Tibial nerve (tissue), 4 donors: ENCODE measurements around the gene SH3RF3. TPM values are rescaled to one million over a fixed set of nuclear protein-coding genes. Genes with fewer than 3 reads are reported as not detected.

Experiments
- DNase-seq, 2 donors: peaks; one replicate each; pipeline ENCODE4 v3.0.0-alpha.2; 2019; ENCODE audit warnings: low spot score in 2 of 2
- H3K27ac ChIP-seq, 4 donors: fragments of 200-600 bp; sonication (generic) in 3 of 4; one replicate each; pipeline ENCODE4 v1.5.1; 2017 to 2019; ENCODE audit warnings: mild to moderate bottlenecking in 1 of 4
- H3K27me3 ChIP-seq, 2 donors: fragments of 200-600 bp; sonication (generic) in 1 of 2; one replicate each; pipeline versions ENCODE4 v1.5.1 to v1.6.0; 2017 to 2019
- H3K36me3 ChIP-seq, 3 donors: fragments of 200-600 bp; sonication (generic); one replicate each; pipeline ENCODE4 v1.5.1; 2018 to 2019
- H3K4me1 ChIP-seq, 4 donors: fragments of 200-600 bp; sonication (generic) in 3 of 4; one replicate each; pipeline ENCODE4 v1.5.1; 2017 to 2019
- H3K4me3 ChIP-seq, 4 donors: fragments of 200-600 bp; sonication (generic) in 3 of 4; one replicate each; pipeline ENCODE4 v1.5.1; 2017 to 2019; ENCODE audit warnings: mild to moderate bottlenecking in 1 of 4, moderate library complexity in 1 of 4
- H3K9me3 ChIP-seq, 4 donors: fragments of 200-600 bp; sonication (generic) in 3 of 4; one replicate each; pipeline ENCODE4 v1.5.1; 2017 to 2019
- CTCF ChIP-seq, 5 experiments: fragments of 200-600 bp in 3 of 5; fragments of 450-650 bp in 2 of 5; sonication (generic) in 3 of 5; IDR thresholded peaks; one replicate each; pipeline ENCODE4 v1.5.1; 2016 to 2019; ENCODE audit warnings: antibody characterized with exemption in 5 of 5, mild to moderate bottlenecking in 3 of 5, moderate library complexity in 2 of 5
- EP300 ChIP-seq, 2 donors: sonication (generic); formaldehyde crosslinking; IDR thresholded peaks; one replicate each; pipeline ENCODE4 v1.6.1; 2017; ENCODE audit warnings: antibody characterized with exemption in 2 of 2, mild to moderate bottlenecking in 1 of 2
- POLR2A ChIP-seq, 2 donors: fragments of 450-650 bp; IDR thresholded peaks; one replicate each; pipeline ENCODE4 v1.6.1; 2017; ENCODE audit warnings: antibody characterized with exemption in 2 of 2, mild to moderate bottlenecking in 2 of 2, moderate library complexity in 2 of 2
- WGBS, 2 donors: methylation state at CpG; one replicate each; pipeline ENCODE4 v1.1.5; 2018; 5-methylcytosine and 5-hydroxymethylcytosine counted together
- total RNA-seq, 4 donors: library from RNA; depleted of rRNA; stranded (reverse); fragments of >200 nt; gene quantifications; one replicate each; pipeline ENCODE4 v1.1.0, GENCODE V29; 2016

The SH3RF3 gene
- total RNA-seq, 4 donors from 2014 or later: 6.9 to 18.0 (median 11.4) TPM

GRCh38 chr2:109408043-109408335, 279.0 kb downstream of the SH3RF3 start:
- H3K27ac ChIP-seq: no peak overlapping the region
- TF ChIP-seq EP300 (IDR thresholded peaks at IDR 0.05) (no peak), POLR2A (IDR thresholded peaks at IDR 0.05) (no peak), CTCF (IDR thresholded peaks at IDR 0.05) (no peak)
- H3K9me3 ChIP-seq: no peaks in the 10 kb centered on the region
- 90 to 92% methylated on average over 4 of the region's 4 CpGs for WGBS, 2 donors
- no peak overlapping the region for H3K4me3 ChIP-seq
- no peaks in the 10 kb centered on the region for H3K36me3 ChIP-seq
- no peak for DNase-seq
- peaks cover 0 to 22% (median 0%) of the 10 kb centered on the region in 4 donors for H3K4me1 ChIP-seq
- no peaks in the 10 kb centered on the region for H3K27me3 ChIP-seq

- no peaks in the 10 kb centered on the region for H3K36me3 ChIP-seq
- no peak overlapping the region for H3K27ac ChIP-seq
- H3K4me3 ChIP-seq: no peak overlapping the region
- TF ChIP-seq EP300 (IDR thresholded peaks at IDR 0.05) (no peak), CTCF (IDR thresholded peaks at IDR 0.05) (no peak), POLR2A (IDR thresholded peaks at IDR 0.05) (no peak)
- no peak for DNase-seq
- WGBS, 2 donors: 70 to 82% methylated on average over 13 of the region's 13 CpGs
- peaks cover 0 to 22% (median 0%) of the 10 kb centered on the region in 4 donors for H3K4me1 ChIP-seq
- H3K9me3 ChIP-seq: no peaks in the 10 kb centered on the region
- H3K27me3 ChIP-seq: no peaks in the 10 kb centered on the region
These were observed 280.5 kb downstream of the SH3RF3 start for GRCh38 chr2:109409321-109410038.

DNA sequence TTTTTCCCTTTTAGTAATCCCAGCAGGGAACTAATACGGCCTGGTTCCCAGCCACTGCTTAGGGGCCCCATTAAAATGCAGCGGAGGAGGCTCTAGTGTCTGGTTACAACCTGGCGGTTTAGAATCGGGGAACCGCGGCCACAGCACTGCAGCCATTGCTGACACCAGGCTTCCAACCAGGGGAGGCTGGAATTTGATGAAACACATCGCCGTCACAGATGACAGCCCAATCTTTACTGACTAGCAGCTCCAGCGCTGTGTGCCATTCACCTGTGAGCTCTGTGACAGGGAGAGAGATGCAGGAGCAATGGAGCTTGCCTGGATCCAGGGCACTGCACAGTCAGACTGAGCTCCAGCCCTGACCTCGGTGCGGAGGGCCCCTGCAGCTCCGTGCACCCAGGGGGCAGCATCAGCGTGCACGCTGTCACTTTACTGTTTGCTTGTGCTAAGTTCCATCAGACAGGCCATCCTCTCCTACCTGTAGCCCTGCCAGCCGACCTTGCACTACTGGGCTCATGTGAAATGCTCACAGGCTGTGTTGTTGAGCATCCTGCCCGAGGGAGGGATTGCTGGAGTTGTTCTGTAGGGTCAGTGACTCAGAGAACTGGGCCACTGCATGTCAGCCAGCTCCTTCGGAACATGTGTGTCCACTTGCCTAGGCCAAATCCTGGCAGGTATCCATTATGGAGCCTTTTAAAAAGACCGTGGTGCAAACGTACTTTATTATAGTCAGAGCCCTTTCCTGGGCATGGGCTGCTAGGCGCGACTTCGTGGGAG, 281.2 kb downstream of the SH3RF3 start:
- TF ChIP-seq CTCF (IDR thresholded peaks at IDR 0.05) (no peak), POLR2A (IDR thresholded peaks at IDR 0.05) (no peak), EP300 (IDR thresholded peaks at IDR 0.05) (no peak)
- Histone ChIP-seq H3K9me3 (no peaks in the 10 kb centered on the region), H3K27ac (no peak overlapping the region), H3K4me3 (no peak overlapping the region), H3K4me1 (peaks cover 0 to 22% (median 0%) of the 10 kb centered on the region in 4 donors), H3K27me3 (no peaks in the 10 kb centered on the region), H3K36me3 (no peaks in the 10 kb centered on the region)
- 68 to 70% methylated on average over 19 to 22 of the region's 22 CpGs for WGBS, 2 donors
- peak in 1 of 2 donors; percentile 30 for DNase-seq

DNA sequence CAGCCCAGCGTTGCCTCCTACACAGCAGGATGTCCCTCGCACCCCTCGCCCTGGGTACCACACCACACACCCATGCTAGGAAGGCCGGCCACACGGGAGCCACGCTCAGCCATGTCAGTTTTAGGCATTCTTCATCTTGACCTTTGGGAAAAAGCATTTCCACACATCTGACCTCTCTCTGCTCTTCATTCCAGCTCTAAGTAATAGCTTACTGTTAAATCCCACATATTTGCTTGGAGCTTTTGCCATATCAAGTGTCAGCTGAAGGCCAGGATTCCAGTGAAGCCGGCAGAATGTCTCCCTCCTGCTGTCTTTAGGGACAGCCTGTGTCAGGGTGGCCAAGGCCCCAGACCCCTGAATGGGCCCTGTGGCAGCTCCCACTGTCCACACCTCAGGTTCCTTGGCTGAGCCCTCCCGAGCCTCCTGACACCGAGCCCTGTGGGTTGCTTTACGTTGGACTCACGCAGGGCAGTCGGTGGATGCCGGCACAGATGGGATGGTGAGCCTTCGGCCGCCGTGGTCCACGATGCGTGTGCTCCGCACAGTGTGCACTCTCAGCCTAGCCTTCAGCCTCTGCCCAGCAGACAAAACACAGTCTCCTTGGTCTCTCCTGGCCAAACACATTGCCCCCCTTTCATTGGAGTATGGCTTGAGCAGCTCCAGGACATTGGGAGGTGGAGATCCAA, 282.8 kb downstream of the SH3RF3 start:
- H3K9me3 ChIP-seq: no peaks in the 10 kb centered on the region
- H3K27ac ChIP-seq: no peak overlapping the region
- peaks cover 0 to 22% (median 0%) of the 10 kb centered on the region in 4 donors for H3K4me1 ChIP-seq
- no peaks in the 10 kb centered on the region for H3K27me3 ChIP-seq
- no peak overlapping the region for H3K4me3 ChIP-seq
- no peak for DNase-seq
- H3K36me3 ChIP-seq: no peaks in the 10 kb centered on the region
- TF ChIP-seq EP300 (IDR thresholded peaks at IDR 0.05): no peak
- no peak for TF ChIP-seq POLR2A (IDR thresholded peaks at IDR 0.05)
- no peak for TF ChIP-seq CTCF (IDR thresholded peaks at IDR 0.05)
- WGBS, 2 donors: 71 to 75% methylated on average over 19 of the region's 19 CpGs
